Astrocyte (in vitro differentiated cells and primary cell): ENCODE results near the gene ANKRD53.

Experiments
- CTCF ChIP-seq: IDR thresholded peaks from 2 replicates; pipeline ENCODE4 v1.5.1; 2011; ENCODE audit warnings: low read depth, mild to moderate bottlenecking, inconsistent platforms, low read length, moderate library complexity; ENCODE audit not compliant: insufficient read depth
- EZH2 ChIP-seq: IDR thresholded peaks from 2 replicates; pipeline ENCODE4 v1.6.1; 2012; ENCODE audit warnings: mild to moderate bottlenecking, low read length, inconsistent platforms; ENCODE audit not compliant: insufficient read depth

- peak; percentile 57 for TF ChIP-seq CTCF
- TF ChIP-seq EZH2: no peak
Measured at GRCh38 chr2:70948337-70949003, 30.0 kb upstream of the ANKRD53 start.
